ENCODE measurements around the gene AGBL5. TPM values are rescaled to one million over a fixed set of nuclear protein-coding genes. Genes with fewer than 3 reads are reported as not detected.

AGBL5 gene
- total RNA-seq, 1 donor from 2014 or later = 23.4 TPM

DNA sequence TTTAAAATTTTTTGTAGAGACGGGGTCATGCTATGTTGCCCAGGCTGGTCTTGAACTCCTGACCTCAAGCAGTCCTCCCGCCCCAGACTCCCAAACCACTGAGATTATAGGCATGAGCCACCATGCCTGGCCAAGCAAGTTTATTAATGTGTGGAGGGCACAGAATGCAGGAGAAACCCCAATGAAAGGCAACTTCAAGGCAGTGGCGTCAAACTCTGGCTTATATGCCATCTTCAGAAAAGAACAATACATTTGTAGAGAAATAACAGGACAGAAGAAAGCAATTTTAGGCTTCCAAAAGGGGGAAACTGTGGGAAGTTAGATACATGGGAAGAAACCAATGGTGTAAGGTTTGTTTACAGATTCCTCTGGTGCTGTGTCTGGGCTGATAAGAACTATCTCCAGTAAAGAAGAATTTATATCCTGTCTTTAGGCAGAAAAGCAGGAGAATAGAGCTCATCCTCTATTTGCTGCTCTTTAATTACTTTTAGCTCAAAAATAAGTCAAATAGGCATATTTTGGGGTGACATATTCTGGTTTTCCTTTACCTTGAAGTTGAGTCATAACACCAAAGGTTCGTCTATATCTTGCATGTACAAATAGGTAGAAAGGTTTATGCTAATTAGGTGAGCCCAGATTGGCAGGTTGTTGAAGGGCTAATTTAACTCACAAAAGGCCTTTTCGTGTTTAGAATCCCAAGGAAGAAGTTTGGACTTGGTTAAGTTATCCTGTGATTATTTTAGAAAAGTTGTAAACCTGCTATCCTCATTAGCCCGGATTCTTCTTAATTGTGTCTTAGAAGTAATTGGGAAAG lies 44.7 kb upstream of the AGBL5 start:
- Mint-ChIP-seq H3K4me3 (ENCODE audit: unreplicated experiment) (no peak overlapping the region), H3K27ac (ENCODE audit: unreplicated experiment) (no peak overlapping the region), H3K27me3 (ENCODE audit: unreplicated experiment) (no peaks in the 10 kb centered on the region), H3K9me3 (ENCODE audit: unreplicated experiment) (no peaks in the 10 kb centered on the region), H3K4me1 (ENCODE audit: unreplicated experiment) (peaks cover 12% of the 10 kb centered on the region), H3K36me3 (ENCODE audit: unreplicated experiment) (no peaks in the 10 kb centered on the region)
- TF ChIP-seq, protein P1, sequence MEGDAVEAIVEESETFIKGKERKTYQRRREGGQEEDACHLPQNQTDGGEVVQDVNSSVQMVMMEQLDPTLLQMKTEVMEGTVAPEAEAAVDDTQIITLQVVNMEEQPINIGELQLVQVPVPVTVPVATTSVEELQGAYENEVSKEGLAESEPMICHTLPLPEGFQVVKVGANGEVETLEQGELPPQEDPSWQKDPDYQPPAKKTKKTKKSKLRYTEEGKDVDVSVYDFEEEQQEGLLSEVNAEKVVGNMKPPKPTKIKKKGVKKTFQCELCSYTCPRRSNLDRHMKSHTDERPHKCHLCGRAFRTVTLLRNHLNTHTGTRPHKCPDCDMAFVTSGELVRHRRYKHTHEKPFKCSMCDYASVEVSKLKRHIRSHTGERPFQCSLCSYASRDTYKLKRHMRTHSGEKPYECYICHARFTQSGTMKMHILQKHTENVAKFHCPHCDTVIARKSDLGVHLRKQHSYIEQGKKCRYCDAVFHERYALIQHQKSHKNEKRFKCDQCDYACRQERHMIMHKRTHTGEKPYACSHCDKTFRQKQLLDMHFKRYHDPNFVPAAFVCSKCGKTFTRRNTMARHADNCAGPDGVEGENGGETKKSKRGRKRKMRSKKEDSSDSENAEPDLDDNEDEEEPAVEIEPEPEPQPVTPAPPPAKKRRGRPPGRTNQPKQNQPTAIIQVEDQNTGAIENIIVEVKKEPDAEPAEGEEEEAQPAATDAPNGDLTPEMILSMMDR (IDR thresholded peaks at IDR 0.05) = no peak
- DNase-seq (ENCODE audit: extremely low spot score, unreplicated experiment) = no peak

GRCh38 chr2:27007416-27008374 lies 43.8 kb upstream of the AGBL5 start:
- Mint-ChIP-seq H3K4me1 (ENCODE audit: unreplicated experiment) (peaks cover 12% of the 10 kb centered on the region), H3K27ac (ENCODE audit: unreplicated experiment) (no peak overlapping the region), H3K9me3 (ENCODE audit: unreplicated experiment) (no peaks in the 10 kb centered on the region), H3K27me3 (ENCODE audit: unreplicated experiment) (no peaks in the 10 kb centered on the region), H3K36me3 (ENCODE audit: unreplicated experiment) (no peaks in the 10 kb centered on the region), H3K4me3 (ENCODE audit: unreplicated experiment) (no peak overlapping the region)
- no peak for DNase-seq (ENCODE audit: extremely low spot score, unreplicated experiment)
- TF ChIP-seq, protein P1 (IDR thresholded peaks at IDR 0.05) = no peak

- Mint-ChIP-seq H3K27me3 (ENCODE audit: unreplicated experiment) (no peaks in the 10 kb centered on the region), H3K4me1 (ENCODE audit: unreplicated experiment) (peaks cover 10% of the 10 kb centered on the region), H3K36me3 (ENCODE audit: unreplicated experiment) (no peaks in the 10 kb centered on the region)
Measured at GRCh38 chr2:27008678-27009077, 42.8 kb upstream of the AGBL5 start.

GRCh38 chr2:27009083-27009482 lies 42.4 kb upstream of the AGBL5 start:
- Mint-ChIP-seq H3K9me3 (ENCODE audit: unreplicated experiment) (no peaks in the 10 kb centered on the region), H3K4me3 (ENCODE audit: unreplicated experiment) (no peak overlapping the region), H3K4me1 (ENCODE audit: unreplicated experiment) (peaks cover 6% of the 10 kb centered on the region), H3K36me3 (ENCODE audit: unreplicated experiment) (no peaks in the 10 kb centered on the region), H3K27me3 (ENCODE audit: unreplicated experiment) (no peaks in the 10 kb centered on the region), H3K27ac (ENCODE audit: unreplicated experiment) (no peak overlapping the region)
- TF ChIP-seq, protein P1 (IDR thresholded peaks at IDR 0.05) = no peak
- no peak for DNase-seq (ENCODE audit: extremely low spot score, unreplicated experiment)

More at GRCh38 chr2:27008678-27009077, 42.8 kb upstream of the AGBL5 start:
- no peak for DNase-seq (ENCODE audit: extremely low spot score, unreplicated experiment)
- Mint-ChIP-seq H3K27ac (ENCODE audit: unreplicated experiment) (no peak overlapping the region), H3K4me3 (ENCODE audit: unreplicated experiment) (no peak overlapping the region), H3K9me3 (ENCODE audit: unreplicated experiment) (no peaks in the 10 kb centered on the region)
- TF ChIP-seq, protein P1 (IDR thresholded peaks at IDR 0.05) = no peak

GRCh38 chr2:27009716-27010115 lies 41.8 kb upstream of the AGBL5 start:
- TF ChIP-seq, protein P1 (IDR thresholded peaks at IDR 0.05) = no peak

More at GRCh38 chr2:27009716-27010115, 41.8 kb upstream of the AGBL5 start:
- Mint-ChIP-seq H3K27ac (ENCODE audit: unreplicated experiment) (no peak overlapping the region), H3K36me3 (ENCODE audit: unreplicated experiment) (no peaks in the 10 kb centered on the region), H3K9me3 (ENCODE audit: unreplicated experiment) (no peaks in the 10 kb centered on the region), H3K27me3 (ENCODE audit: unreplicated experiment) (no peaks in the 10 kb centered on the region), H3K4me3 (ENCODE audit: unreplicated experiment) (no peak overlapping the region), H3K4me1 (ENCODE audit: unreplicated experiment) (peaks cover 6% of the 10 kb centered on the region)
- DNase-seq (ENCODE audit: extremely low spot score, unreplicated experiment) = no peak
